ENCODE measurements around the gene RAB36. TPM values are rescaled to one million over a fixed set of nuclear protein-coding genes. Genes with fewer than 3 reads are reported as not detected.

RAB36 gene
- polyA plus RNA-seq, 3 donors = 0.37 to 0.78 (median 0.49) TPM

- Mint-ChIP-seq H3K27ac (peak overlapping the region in 1 of 7 donors; percentile 36), H3K4me1 (peaks cover 55% of the 10 kb centered on the region), H3K36me3 (peaks cover 22 to 27% of the 10 kb centered on the region in 2 donors), H3K27me3 (ENCODE audit: low read depth in 3 of 3) (peaks cover 0 to 11% (median 5%) of the 10 kb centered on the region in 3 donors), H3K9me3 (peaks cover 0 to 3% (median 0%) of the 10 kb centered on the region in 7 donors), H3K4me3 (no peak overlapping the region)
- peaks cover 0 to 5% of the 10 kb centered on the region in 2 donors for H3K27me3 ChIP-seq (ENCODE audit: control insufficient read depth in 2 of 2, insufficient read depth in 2 of 2, low read length in 2 of 2)
- H3K4me1 ChIP-seq (ENCODE audit: control insufficient read depth in 1 of 2, insufficient read depth in 2 of 2, low read length in 2 of 2) = peaks cover 56 to 59% of the 10 kb centered on the region in 2 donors
- peak overlapping the region in 1 of 3 experiments; percentile 62 for H3K4me3 ChIP-seq (replicated peaks in 1 of 3; ENCODE audit: low read depth in 2 of 3, low read length in 3 of 3)
- peaks cover 48% of the 10 kb centered on the region for H4K20me1 ChIP-seq (ENCODE audit: insufficient read depth, low read length)
- peak overlapping the region in 1 of 2 donors; percentile 4 for H3K27ac ChIP-seq (ENCODE audit: low read depth in 1 of 2, low read length in 2 of 2)
- no peak for TF ChIP-seq CTCF (IDR thresholded peaks at IDR 0.05)
- 17% methylated on average over 5 of the region's 5 CpGs for WGBS (ENCODE audit: insufficient coverage)
- peaks cover 7 to 9% of the 10 kb centered on the region in 2 donors for H3K36me3 ChIP-seq (replicated peaks in 1 of 2; ENCODE audit: control insufficient read depth in 1 of 2, insufficient read depth in 2 of 2, low read length in 2 of 2)
- peaks cover 88% of the 10 kb centered on the region for H3K79me2 ChIP-seq (ENCODE audit: insufficient read depth, low read length)
- DNase-seq = no peak
- intact Hi-C loops (cut with micrococcal nuclease) = loop anchor here in 1 of 2 donors (5.0 kb wide), 1 partner anchor 33 kb away; no protein-coding TSS in a partner anchor
- H2AFZ ChIP-seq (ENCODE audit: insufficient read depth, low read depth, low read length, poor library complexity, severe bottlenecking) = no peak overlapping the region
- peak overlapping the region; percentile 87 for H3K4me2 ChIP-seq (replicated peaks; ENCODE audit: extremely low read depth, low read length, poor library complexity, severe bottlenecking)
- H3K9ac ChIP-seq (ENCODE audit: insufficient read depth, low read length, poor library complexity, severe bottlenecking) = no peak overlapping the region
- no peaks in the 10 kb centered on the region for H3K9me3 ChIP-seq (replicated peaks in 1 of 2; ENCODE audit: control insufficient read depth in 1 of 2, insufficient read depth in 1 of 2, low read length in 2 of 2)
Observed at GRCh38 chr22:23184764-23185113, 39.5 kb downstream of the RAB36 start.

- Histone ChIP-seq H3K36me3 (replicated peaks in 1 of 2; ENCODE audit: control insufficient read depth in 1 of 2, insufficient read depth in 2 of 2, low read length in 2 of 2) (peaks cover 12 to 22% of the 10 kb centered on the region in 2 donors), H2AFZ (ENCODE audit: insufficient read depth, low read depth, low read length, poor library complexity, severe bottlenecking) (no peak overlapping the region), H3K79me2 (ENCODE audit: insufficient read depth, low read length) (peaks cover 99% of the 10 kb centered on the region), H3K4me1 (ENCODE audit: control insufficient read depth in 1 of 2, insufficient read depth in 2 of 2, low read length in 2 of 2) (peaks cover 42 to 43% of the 10 kb centered on the region in 2 donors), H4K20me1 (ENCODE audit: insufficient read depth, low read length) (peaks cover 47% of the 10 kb centered on the region), H3K9ac (ENCODE audit: insufficient read depth, low read length, poor library complexity, severe bottlenecking) (no peak overlapping the region), H3K4me3 (replicated peaks in 1 of 3; ENCODE audit: low read depth in 2 of 3, low read length in 3 of 3) (no peak overlapping the region), H3K4me2 (replicated peaks; ENCODE audit: extremely low read depth, low read length, poor library complexity, severe bottlenecking) (no peak overlapping the region), H3K9me3 (replicated peaks in 1 of 2; ENCODE audit: control insufficient read depth in 1 of 2, insufficient read depth in 1 of 2, low read length in 2 of 2) (no peaks in the 10 kb centered on the region), H3K27ac (ENCODE audit: low read depth in 1 of 2, low read length in 2 of 2) (no peak overlapping the region), H3K27me3 (ENCODE audit: control insufficient read depth in 2 of 2, insufficient read depth in 2 of 2, low read length in 2 of 2) (no peaks in the 10 kb centered on the region)
- Mint-ChIP-seq H3K4me1 (peaks cover 42% of the 10 kb centered on the region), H3K4me3 (no peak overlapping the region), H3K27me3 (ENCODE audit: low read depth in 3 of 3) (peaks cover 0 to 5% (median 2%) of the 10 kb centered on the region in 3 donors), H3K9me3 (peaks cover 0 to 3% (median 0%) of the 10 kb centered on the region in 7 donors), H3K36me3 (peaks cover 36 to 43% of the 10 kb centered on the region in 2 donors), H3K27ac (peak overlapping the region in 1 of 7 donors; percentile 58)
- no peak for DNase-seq
- intact Hi-C loops (cut with micrococcal nuclease) = no loop called here
- WGBS (ENCODE audit: insufficient coverage) = no CpG with 5 or more reads among the region's 4 CpGs
- no peak for TF ChIP-seq CTCF (IDR thresholded peaks at IDR 0.05)
Observed at GRCh38 chr22:23187211-23187610, 41.9 kb downstream of the RAB36 start.
